ENCODE data around the gene PASK.

Gene PASK
- 1.8 to 20.4 (median 8.9) reads per million in 17 experiments for total RNA-seq

GRCh38 chr2:241148891-241149674, at the start of gene PASK:
Gene PASK (minus strand): TSS chr2:241149472. CDS start chr2:241143032, 6,440 bp downstream.
- peak; percentile 94 to 97 (median 96) for DNase-seq

GRCh38 chr2:241198381-241199279, 49.4 kb upstream of the PASK start:
- peak in 1 of 4 experiments; percentile 2 for DNase-seq

- DNase-seq, result no peak
These were observed 48.7 kb upstream of the PASK start for GRCh38 chr2:241197947-241198346.

GRCh38 chr2:241197246-241197645, 48.0 kb upstream of the PASK start:
- peak in 1 of 4 experiments; percentile 1 for DNase-seq

- peak in 1 of 4 experiments; percentile 1 for DNase-seq
These were observed 46.3 kb upstream of the PASK start for GRCh38 chr2:241195506-241196130.

- no peak for DNase-seq
These were observed 45.5 kb upstream of the PASK start for GRCh38 chr2:241194811-241195210.

GRCh38 chr2:241193271-241193670, 44.0 kb upstream of the PASK start:
- no peak for DNase-seq

GRCh38 chr2:241191081-241191480, 41.8 kb upstream of the PASK start:
- DNase-seq, result peak in 1 of 4 experiments; percentile 0

GRCh38 chr2:241190291-241190981, 41.2 kb upstream of the PASK start:
- DNase-seq, result peak in 1 of 4 experiments; percentile 3

GRCh38 chr2:241189856-241190201, 40.6 kb upstream of the PASK start:
- DNase-seq, result no peak

GRCh38 chr2:241189093-241189855, 40.0 kb upstream of the PASK start:
- DNase-seq, result no peak

GRCh38 chr2:241188361-241189092, 39.3 kb upstream of the PASK start, which contains the start of gene ANO7:
Gene ANO7 (plus strand): TSS chr2:241188677. CDS start chr2:241190064, 1,387 bp downstream.
- peak in 1 of 4 experiments; percentile 1 for DNase-seq

- no peak for DNase-seq
These were observed 38.6 kb upstream of the PASK start for GRCh38 chr2:241187918-241188234.

GRCh38 chr2:241187101-241187917, 38.0 kb upstream of the PASK start:
- DNase-seq, result no peak

- no peak for DNase-seq
These were observed 36.7 kb upstream of the PASK start for GRCh38 chr2:241185961-241186360.

- DNase-seq, result no peak
These were observed 35.6 kb upstream of the PASK start for GRCh38 chr2:241184901-241185300.

- DNase-seq, result no peak
These were observed 33.9 kb upstream of the PASK start for GRCh38 chr2:241183221-241183620.

- no peak for DNase-seq
These were observed 33.4 kb upstream of the PASK start for GRCh38 chr2:241182531-241183133.

- no peak for DNase-seq
These were observed 32.9 kb upstream of the PASK start for GRCh38 chr2:241182126-241182525.

- DNase-seq, result no peak
These were observed 31.2 kb upstream of the PASK start for GRCh38 chr2:241180495-241180894.

All from suppressor macrophage (primary cell).